ENCODE measurements around the gene SIGLEC5.

DNA sequence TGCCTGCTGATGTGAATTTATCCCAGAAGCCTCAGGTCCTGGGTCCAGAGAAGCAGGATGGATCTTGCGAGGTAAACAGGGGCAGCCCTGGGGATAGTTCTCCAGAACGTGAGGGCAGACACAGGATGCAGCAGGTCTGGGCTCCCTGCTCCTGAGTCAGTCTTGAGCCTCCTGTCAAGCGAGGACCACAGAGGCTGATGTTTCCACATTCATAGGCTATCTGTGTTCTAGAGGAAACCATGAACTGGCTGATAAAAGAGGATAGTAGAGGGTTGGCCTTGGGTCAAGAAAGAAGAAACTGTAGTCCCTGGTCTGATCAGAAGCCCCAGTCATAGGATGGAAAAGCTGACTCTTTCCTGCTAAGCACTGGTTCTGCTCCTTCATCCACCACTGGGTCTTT, 56.9 kb downstream of the SIGLEC5 start:
- TF ChIP-seq, protein P1, sequence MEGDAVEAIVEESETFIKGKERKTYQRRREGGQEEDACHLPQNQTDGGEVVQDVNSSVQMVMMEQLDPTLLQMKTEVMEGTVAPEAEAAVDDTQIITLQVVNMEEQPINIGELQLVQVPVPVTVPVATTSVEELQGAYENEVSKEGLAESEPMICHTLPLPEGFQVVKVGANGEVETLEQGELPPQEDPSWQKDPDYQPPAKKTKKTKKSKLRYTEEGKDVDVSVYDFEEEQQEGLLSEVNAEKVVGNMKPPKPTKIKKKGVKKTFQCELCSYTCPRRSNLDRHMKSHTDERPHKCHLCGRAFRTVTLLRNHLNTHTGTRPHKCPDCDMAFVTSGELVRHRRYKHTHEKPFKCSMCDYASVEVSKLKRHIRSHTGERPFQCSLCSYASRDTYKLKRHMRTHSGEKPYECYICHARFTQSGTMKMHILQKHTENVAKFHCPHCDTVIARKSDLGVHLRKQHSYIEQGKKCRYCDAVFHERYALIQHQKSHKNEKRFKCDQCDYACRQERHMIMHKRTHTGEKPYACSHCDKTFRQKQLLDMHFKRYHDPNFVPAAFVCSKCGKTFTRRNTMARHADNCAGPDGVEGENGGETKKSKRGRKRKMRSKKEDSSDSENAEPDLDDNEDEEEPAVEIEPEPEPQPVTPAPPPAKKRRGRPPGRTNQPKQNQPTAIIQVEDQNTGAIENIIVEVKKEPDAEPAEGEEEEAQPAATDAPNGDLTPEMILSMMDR (IDR thresholded peaks at IDR 0.05) = no peak
- TF ChIP-seq POLR2A (IDR thresholded peaks at IDR 0.05) = no peak
- TF ChIP-seq POLR2AphosphoS5 (IDR thresholded peaks at IDR 0.05) = no peak

All from gastroesophageal sphincter (tissue), 3 donors.